ENCODE data around the gene CACTIN. TPM values are rescaled to one million over a fixed set of nuclear protein-coding genes. Genes with fewer than 3 reads are reported as not detected.

Gene CACTIN
- total and polyA plus RNA-seq, 2 of the 8 experiments (the other 6 are each of a cell fraction or from before 2014, with no cell fraction given) = 25.8 to 29.9 TPM

- H3K27me3 ChIP-seq (replicated peaks in 1 of 4; ENCODE audit: control insufficient read depth in 3 of 4, extremely low read depth in 1 of 4, insufficient read depth in 3 of 4, low read length in 3 of 4) = no peaks in the 10 kb centered on the region
- CTCF ChIA-PET (ENCODE audit: partially characterized antibody) = interaction anchor here (1.0 to 5.8 kb wide), 7 partner anchors 15 to 49 kb away, joined by 3 to 110 read pairs (median 11); partner anchors contain the start of genes PIP5K1C and TJP3
- no peak for TF ChIP-seq SUZ12 (IDR thresholded peaks at IDR 0.05; ENCODE audit: low read length)
- TF ChIP-seq KDM1A (IDR thresholded peaks at IDR 0.05; ENCODE audit: borderline replicate concordance, low read length) = no peak
- TF ChIP-seq RFX5 (IDR thresholded peaks at IDR 0.05; ENCODE audit: borderline replicate concordance, low read depth, low read length) = no peak
- TF ChIP-seq TCF12 (IDR thresholded peaks at IDR 0.05; ENCODE audit: low read depth, low read length) = no peak
- no peak for TF ChIP-seq ATF2 (IDR thresholded peaks at IDR 0.05; ENCODE audit: low read length)
- no peak for TF ChIP-seq PHF8 (conservative IDR thresholded peaks at IDR 0.05; ENCODE audit: low read depth, low read length)
- no peak for TF ChIP-seq HDAC6 (IDR thresholded peaks at IDR 0.05; ENCODE audit: low read depth, low read length)
- TF ChIP-seq TAF7 (optimal IDR thresholded peaks at IDR 0.05; ENCODE audit: borderline replicate concordance, low read depth, low read length) = no peak
- no peak for TF ChIP-seq JUN (IDR thresholded peaks at IDR 0.05; ENCODE audit: low read depth, low read length)
Measured at GRCh38 chr19:3669082-3669946, 42.7 kb upstream of the CACTIN start.

More at GRCh38 chr19:3669082-3669946, 42.7 kb upstream of the CACTIN start:
- Histone ChIP-seq H3K4me3 (ENCODE audit: extremely low read depth in 1 of 4, insufficient read depth in 2 of 4, low read depth in 3 of 4, low read length in 4 of 4) (no peak overlapping the region), H2AK5ac (ENCODE audit: low read depth, low read length) (no peak overlapping the region), H3K18ac (ENCODE audit: extremely low read depth, low read length) (no peak overlapping the region), H2BK120ac (replicated peaks; ENCODE audit: low read depth, low read length) (no peak overlapping the region), H2BK15ac (ENCODE audit: low read length) (no peak overlapping the region), H3K9me3 (ENCODE audit: insufficient read depth in 2 of 2, low read depth in 1 of 2, low read length in 1 of 2) (no peaks in the 10 kb centered on the region), H4K20me1 (replicated peaks in 1 of 2; ENCODE audit: control insufficient read depth in 1 of 2, insufficient read depth in 2 of 2, low read length in 2 of 2) (peaks cover 10 to 41% of the 10 kb centered on the region in 2 experiments), H3K4me1 (replicated peaks in 1 of 4; ENCODE audit: control insufficient read depth in 3 of 4, insufficient read depth in 4 of 4, low read length in 3 of 4) (peaks cover 0 to 21% (median 10%) of the 10 kb centered on the region in 4 experiments; a peak in 5 of 7 replicates), H3K36me3 (ENCODE audit: control insufficient read depth in 2 of 4, insufficient read depth in 4 of 4, low read length in 3 of 4) (peaks cover 0 to 4% (median 2%) of the 10 kb centered on the region in 4 experiments; a peak in 1 of 8 replicates), H3K56ac (replicated peaks; ENCODE audit: insufficient read length, low read depth, low read length) (no peak overlapping the region), H3K9ac (replicated peaks in 1 of 4; ENCODE audit: extremely low read depth in 1 of 4, low read depth in 3 of 4, low read length in 3 of 4) (no peak overlapping the region; a peak in 1 of 7 replicates), H4K5ac (ENCODE audit: insufficient read length, low read depth, low read length) (no peak overlapping the region), H3K14ac (ENCODE audit: insufficient read length) (no peak overlapping the region), H2AFZ (ENCODE audit: low read length) (no peak overlapping the region), H3K4ac (replicated peaks; ENCODE audit: insufficient read length, low read depth, low read length) (no peak overlapping the region), H4K91ac (replicated peaks; ENCODE audit: insufficient read length, low read length) (peak overlapping the region; percentile 40), H3K23ac (ENCODE audit: insufficient read length) (no peak overlapping the region), H3K79me1 (ENCODE audit: low read depth, low read length) (peaks cover 9% of the 10 kb centered on the region; the same call in 1 of the 2 replicates), H3K79me2 (ENCODE audit: control insufficient read depth in 1 of 2, insufficient read depth in 2 of 2, low read length in 2 of 2) (peaks cover 0 to 3% of the 10 kb centered on the region in 2 experiments; a peak in 1 of 4 replicates), H2BK20ac (ENCODE audit: low read length) (no peak overlapping the region), H2BK12ac (ENCODE audit: low read depth, low read length) (no peak overlapping the region), H3K4me2 (ENCODE audit: insufficient read depth in 1 of 2, low read depth in 2 of 2, low read length in 2 of 2) (no peak overlapping the region), H3K23me2 (ENCODE audit: low read depth, low read length) (peaks cover 2% of the 10 kb centered on the region; the same call in 1 of the 2 replicates), H3K27ac (ENCODE audit: low read depth, low read length) (no peak overlapping the region), H4K8ac (ENCODE audit: extremely low read depth, insufficient read depth, low read length) (no peak overlapping the region), H2BK5ac (ENCODE audit: low read depth, low read length) (no peak overlapping the region; the same call in 1 of the 2 replicates)
- FAIRE-seq (no peak), DNase-seq (ENCODE audit: low read depth in 1 of 2, low spot score in 2 of 2) (no peak)
- POLR2A ChIA-PET (ENCODE audit: partially characterized antibody) = interaction anchor here (0.6 to 1.1 kb wide), 2 partner anchors 9 to 62 kb away, joined by 3 to 4 read pairs; no protein-coding TSS in a partner anchor
- WGBS, 2 experiments (ENCODE audit: extremely low coverage in 1 of 2, insufficient coverage in 1 of 2, insufficient read length in 1 of 2, insufficient replicate concordance in 2 of 2, low coverage in 1 of 2, low lambda C conversion rate in 2 of 2, missing lambda C conversion rate in 1 of 2) = 91% methylated on average over 33 of the region's 39 CpGs; no CpG with 5 or more reads in 1 of the 2 experiments
